GM21529 (cell line): ENCODE measurements around the gene SEPTIN12.
A peak's percentile ranks its signal among the peaks of the same experiment; 100 is the strongest.

ENCODE experiments used
- ATAC-seq: cut with Tn5 transposase; IDR thresholded peaks from one replicate; pipeline ENCODE4 v1.9.1; 2021; ENCODE audit not compliant: unreplicated experiment

Gene SEPTIN12

GRCh38 chr16:4734063-4734729 is 53.9 kb downstream of the SEPTIN12 start, which contains the start of the genes ANKS3 and DNAAF8:
TSS of gene ANKS3 (minus strand) at chr16:4734271. CDS start at chr16:4730149, 4,122 bp downstream.
TSS of gene DNAAF8 (plus strand) at chr16:4734537. CDS start at chr16:4736515, 1,978 bp downstream.
- ATAC-seq = peak; percentile 74

GRCh38 chr16:4733747-4734062 is 54.4 kb downstream of the SEPTIN12 start:
- ATAC-seq = peak; percentile 0

- ATAC-seq = no peak
Observed at GRCh38 chr16:4733211-4733742, 54.9 kb downstream of the SEPTIN12 start.

GRCh38 chr16:4729876-4730275 is 58.3 kb downstream of the SEPTIN12 start:
- ATAC-seq = no peak

GRCh38 chr16:4728676-4729075 is 59.5 kb downstream of the SEPTIN12 start:
- ATAC-seq = no peak
